Activated CD8-positive, alpha-beta T cell treated with anti-CD3 and anti-CD28 coated beads for 36 hours (primary cell): ENCODE results near the gene GRK5. TPM values are rescaled to one million over a fixed set of nuclear protein-coding genes. Genes with fewer than 3 reads are reported as not detected.

Source experiments
- ATAC-seq: fragments of 200-7000 bp; cut with Tn5 transposase; one replicate; pipeline ENCODE4 v1.10.0; 2021; ENCODE audit warnings: mild to moderate bottlenecking, moderate library complexity
- CTCF ChIA-PET: fragments of 350-600 bp; sonication (Branson Sonifier 250); formaldehyde crosslinking; loops from one replicate; lab custom pipeline; 2021; ENCODE audit warnings: antibody characterized with exemption; lab: Charles Lee
- POLR2A ChIA-PET: fragments of 350-600 bp; sonication (Branson Sonifier 250); formaldehyde crosslinking; loops from one replicate; lab custom pipeline; 2021; ENCODE audit warnings: antibody characterized with exemption; lab: Charles Lee
- DNase-seq: peaks from one replicate; pipeline ENCODE4 v3.0.0-alpha.2; 2020
- H3K27ac Mint-ChIP-seq: one replicate; pipeline ENCODE4 v1.8.0; 2021; ENCODE audit warnings: mild to moderate bottlenecking, mixed read lengths
- H3K27me3 Mint-ChIP-seq: one replicate; pipeline ENCODE4 v1.8.0; 2021; ENCODE audit warnings: mixed read lengths
- H3K36me3 Mint-ChIP-seq: one replicate; pipeline ENCODE4 v1.8.0; 2021; ENCODE audit warnings: low read depth, mixed read lengths
- H3K4me1 Mint-ChIP-seq: one replicate; pipeline ENCODE4 v1.8.0; 2021; ENCODE audit warnings: low read depth, mixed read lengths
- H3K4me3 Mint-ChIP-seq: one replicate; pipeline ENCODE4 v1.8.0; 2021; ENCODE audit warnings: mild to moderate bottlenecking, moderate library complexity, mixed read lengths
- H3K9me3 Mint-ChIP-seq: one replicate; pipeline ENCODE4 v1.8.0; 2021; ENCODE audit warnings: mixed read lengths
- intact Hi-C: fragments of 100-400 bp; cut with micrococcal nuclease; formaldehyde crosslinking; loops from one replicate; pipeline ENCODE4 v1.10.0; 2022
- total RNA-seq, 2 experiments: library from RNA; stranded (reverse); gene quantifications; one replicate each; pipeline ENCODE4 v1.2.3, GENCODE V29; 2021
- TF ChIP-seq, protein P1 (sequence below): fragments of 200-600 bp; IDR thresholded peaks from one replicate; pipeline ENCODE4 v1.8.0; 2022; ENCODE audit warnings: antibody characterized with exemption, mild to moderate bottlenecking

GRK5 gene
- total RNA-seq, 2 experiments from 2014 or later, result 14.8 to 15.6 TPM

- no peaks in the 10 kb centered on the region for H3K36me3 Mint-ChIP-seq
- intact Hi-C loops, result no loop called here
- H3K4me3 Mint-ChIP-seq, result no peak overlapping the region
- TF ChIP-seq, protein P1, sequence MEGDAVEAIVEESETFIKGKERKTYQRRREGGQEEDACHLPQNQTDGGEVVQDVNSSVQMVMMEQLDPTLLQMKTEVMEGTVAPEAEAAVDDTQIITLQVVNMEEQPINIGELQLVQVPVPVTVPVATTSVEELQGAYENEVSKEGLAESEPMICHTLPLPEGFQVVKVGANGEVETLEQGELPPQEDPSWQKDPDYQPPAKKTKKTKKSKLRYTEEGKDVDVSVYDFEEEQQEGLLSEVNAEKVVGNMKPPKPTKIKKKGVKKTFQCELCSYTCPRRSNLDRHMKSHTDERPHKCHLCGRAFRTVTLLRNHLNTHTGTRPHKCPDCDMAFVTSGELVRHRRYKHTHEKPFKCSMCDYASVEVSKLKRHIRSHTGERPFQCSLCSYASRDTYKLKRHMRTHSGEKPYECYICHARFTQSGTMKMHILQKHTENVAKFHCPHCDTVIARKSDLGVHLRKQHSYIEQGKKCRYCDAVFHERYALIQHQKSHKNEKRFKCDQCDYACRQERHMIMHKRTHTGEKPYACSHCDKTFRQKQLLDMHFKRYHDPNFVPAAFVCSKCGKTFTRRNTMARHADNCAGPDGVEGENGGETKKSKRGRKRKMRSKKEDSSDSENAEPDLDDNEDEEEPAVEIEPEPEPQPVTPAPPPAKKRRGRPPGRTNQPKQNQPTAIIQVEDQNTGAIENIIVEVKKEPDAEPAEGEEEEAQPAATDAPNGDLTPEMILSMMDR, result no peak
- no peak overlapping the region for H3K27ac Mint-ChIP-seq
- ATAC-seq (no peak), DNase-seq (no peak)
- H3K9me3 Mint-ChIP-seq, result no peaks in the 10 kb centered on the region
- ChIA-PET CTCF (interaction anchor here (1.6 to 3.9 kb wide), 4 partner anchors 11 to 243 kb away, joined by 4 to 61 read pairs (median 24); no protein-coding TSS in a partner anchor), POLR2A (interaction anchor here (0.6 to 0.8 kb wide), 2 partner anchors 213 to 244 kb away, joined by 3 to 5 read pairs; no protein-coding TSS in a partner anchor)
- H3K4me1 Mint-ChIP-seq, result peaks cover 17% of the 10 kb centered on the region
- H3K27me3 Mint-ChIP-seq, result no peaks in the 10 kb centered on the region
These were observed 6.1 kb upstream of the GRK5 start for GRCh38 chr10:119201233-119201632.

DNA sequence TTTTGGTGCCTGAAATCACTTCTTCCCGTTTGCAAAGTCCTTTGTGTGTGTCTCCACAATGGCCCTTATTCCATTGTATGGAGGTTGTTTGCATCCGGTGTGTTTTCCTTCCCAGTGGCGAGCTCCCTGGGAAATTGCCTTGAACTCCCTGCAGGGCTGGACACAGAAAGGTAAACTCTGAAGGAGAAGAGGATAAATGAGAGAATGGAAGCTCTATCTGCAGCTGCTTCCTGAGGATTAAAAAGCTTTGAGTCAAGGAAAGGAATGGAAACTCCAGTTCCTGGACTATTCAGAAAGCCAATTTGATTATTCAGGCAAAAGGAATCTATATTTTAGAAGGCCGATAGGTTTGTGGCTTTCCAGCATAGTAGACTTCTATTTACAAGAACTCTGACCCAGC, 4.4 kb upstream of the GRK5 start:
- Mint-ChIP-seq H3K4me3 (no peak overlapping the region), H3K36me3 (no peaks in the 10 kb centered on the region), H3K9me3 (no peaks in the 10 kb centered on the region), H3K27ac (no peak overlapping the region), H3K27me3 (no peaks in the 10 kb centered on the region), H3K4me1 (peaks cover 15% of the 10 kb centered on the region)
- CTCF ChIA-PET, result interaction anchor here (0.9 to 1.8 kb wide), 8 partner anchors 8 to 292 kb away, joined by 3 to 15 read pairs (median 3); no protein-coding TSS in a partner anchor
- ATAC-seq (no peak), DNase-seq (no peak)
- POLR2A ChIA-PET, result interaction anchor here (0.7 to 1.6 kb wide), 3 partner anchors 19 to 217 kb away, joined by 3 to 4 read pairs (median 3); no protein-coding TSS in a partner anchor
- intact Hi-C loops, result no loop called here
- TF ChIP-seq, protein P1, result no peak

GRCh38 chr10:119205894-119206602, 1.3 kb upstream of the GRK5 start:
- no peak for ATAC-seq
- CTCF ChIA-PET, result interaction anchor here (0.5 to 5.5 kb wide), 56 partner anchors 7 to 335 kb away, joined by 3 to 49 read pairs (median 4); no protein-coding TSS in a partner anchor
- TF ChIP-seq, protein P1, result no peak

DNA sequence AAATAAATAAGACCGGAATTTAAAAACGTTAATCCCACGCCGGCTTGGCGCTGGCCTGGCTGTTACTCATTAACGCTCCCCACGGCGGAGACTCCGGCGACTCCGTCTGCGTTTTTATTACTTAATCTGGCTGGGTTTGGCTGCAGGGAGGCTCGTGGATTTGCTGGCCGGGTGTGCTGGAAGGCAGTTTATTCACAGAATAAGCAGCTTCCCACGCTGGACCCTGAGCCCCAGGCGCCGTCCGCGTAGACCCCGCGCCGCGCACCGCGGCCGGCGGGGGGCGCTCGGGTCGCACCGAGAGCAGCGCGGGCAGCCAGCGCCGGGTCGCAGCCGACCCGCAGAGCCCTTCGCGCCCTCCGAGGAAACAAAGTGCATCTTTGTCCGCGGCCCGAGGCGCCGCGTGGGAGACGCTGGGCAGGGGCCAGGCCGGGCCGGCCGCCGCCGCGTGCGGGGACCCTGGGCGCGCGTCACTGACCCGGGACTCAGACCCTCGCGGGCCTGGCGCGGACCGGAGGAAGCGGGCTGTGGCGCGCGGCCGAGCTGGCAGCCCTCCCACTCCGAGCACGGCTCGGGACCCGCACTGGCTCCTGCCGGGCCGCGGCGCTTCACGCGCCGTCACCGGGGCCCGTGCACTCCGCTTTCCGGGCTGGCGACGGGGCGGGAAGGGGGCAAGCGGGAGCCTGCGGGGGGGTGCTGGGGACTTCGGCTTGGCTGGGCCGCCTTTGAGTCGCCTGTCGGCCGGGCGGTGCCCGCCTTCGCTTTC, 587 bp upstream of the GRK5 start:
- TF ChIP-seq, protein P1, result peak; percentile 88
- POLR2A ChIA-PET, result interaction anchor here (0.5 to 4.2 kb wide), 24 partner anchors 8 to 336 kb away, joined by 3 to 27 read pairs (median 5); partner anchors contain the start of gene RGS10
- Mint-ChIP-seq H3K27ac (peak overlapping the region; percentile 96), H3K4me3 (peak overlapping the region; percentile 75), H3K36me3 (no peaks in the 10 kb centered on the region), H3K4me1 (peaks cover 30% of the 10 kb centered on the region), H3K9me3 (no peaks in the 10 kb centered on the region), H3K27me3 (no peaks in the 10 kb centered on the region)
- CTCF ChIA-PET, result interaction anchor here (0.5 to 5.5 kb wide), 65 partner anchors 8 to 337 kb away, joined by 3 to 49 read pairs (median 4); partner anchors contain the start of gene SFXN4
- peak; percentile 41 for ATAC-seq
- peak; percentile 72 for DNase-seq
- intact Hi-C loops, result loop anchor here (5.0 kb wide), 1 partner anchor 391 kb away; the partner anchor contains the start of gene TIAL1

More at GRCh38 chr10:119205894-119206602, 1.3 kb upstream of the GRK5 start:
- Mint-ChIP-seq H3K36me3 (no peaks in the 10 kb centered on the region), H3K27ac (peak overlapping the region; percentile 96), H3K27me3 (no peaks in the 10 kb centered on the region), H3K9me3 (no peaks in the 10 kb centered on the region), H3K4me1 (peaks cover 22% of the 10 kb centered on the region), H3K4me3 (peak overlapping the region; percentile 75)
- POLR2A ChIA-PET, result interaction anchor here (0.5 to 4.2 kb wide), 22 partner anchors 8 to 337 kb away, joined by 3 to 27 read pairs (median 5); partner anchors contain the start of gene RGS10
- intact Hi-C loops, result loop anchor here (5.0 kb wide), 1 partner anchor 391 kb away; the partner anchor contains the start of gene TIAL1
- DNase-seq, result peak; percentile 72
